Smooth muscle cell (in vitro differentiated cells): ENCODE results near the gene ELOVL3. TPM values are rescaled to one million over a fixed set of nuclear protein-coding genes. Genes with fewer than 3 reads are reported as not detected.

ENCODE experiments used
- DNase-seq: peaks from one replicate; lab custom pipeline; 2025; ENCODE audit not compliant: unreplicated experiment; lab: John Stamatoyannopoulos, UW
- H2AFZ ChIP-seq: fragments of 200-600 bp; sonication (generic); 2 replicates; pipeline ENCODE4 v1.6.0; 2016; ENCODE audit warnings: antibody characterized with exemption, low read depth, mild to moderate bottlenecking
- H3F3A ChIP-seq: fragments of 200-600 bp; sonication (generic); 2 replicates; pipeline ENCODE4 v1.6.0; 2017; ENCODE audit warnings: antibody characterized with exemption, low read depth
- H3K27ac ChIP-seq: fragments of 200-600 bp; sonication (generic); 2 replicates; pipeline ENCODE4 v1.5.1; 2016; ENCODE audit warnings: low read depth, mild to moderate bottlenecking
- H3K27me3 ChIP-seq: fragments of 200-600 bp; sonication (generic); 2 replicates; pipeline ENCODE4 v1.6.1; 2016; ENCODE audit warnings: low read depth, mild to moderate bottlenecking
- H3K36me3 ChIP-seq: fragments of 200-600 bp; sonication (generic); 2 replicates; pipeline ENCODE4 v1.5.1; 2016; ENCODE audit warnings: low read depth
- H3K4me1 ChIP-seq: fragments of 200-600 bp; sonication (generic); 2 replicates; pipeline ENCODE4 v1.5.1; 2016; ENCODE audit warnings: low read depth
- H3K4me2 ChIP-seq: fragments of 200-600 bp; sonication (generic); 2 replicates; pipeline ENCODE4 v1.6.0; 2016; ENCODE audit warnings: mild to moderate bottlenecking
- H3K4me3 ChIP-seq: fragments of 200-600 bp; sonication (generic); 2 replicates; pipeline ENCODE4 v1.5.1; 2016; ENCODE audit warnings: mild to moderate bottlenecking
- H3K79me2 ChIP-seq: fragments of 200-600 bp; sonication (generic); 2 replicates; pipeline ENCODE4 v1.6.0; 2016; ENCODE audit warnings: low read depth, mild to moderate bottlenecking
- H3K9ac ChIP-seq: fragments of 200-600 bp; sonication (generic); 2 replicates; pipeline ENCODE4 v1.6.0; 2016; ENCODE audit warnings: low read depth
- H3K9me3 ChIP-seq: fragments of 200-600 bp; sonication (generic); replicated peaks from 2 replicates; pipeline ENCODE4 v1.5.1; 2016; ENCODE audit warnings: low read depth
- H4K20me1 ChIP-seq: fragments of 200-600 bp; sonication (generic); 2 replicates; pipeline ENCODE4 v1.6.0; 2016; ENCODE audit warnings: low read depth
- CTCF ChIP-seq: fragments of 200-600 bp; sonication (generic); IDR thresholded peaks from 2 replicates; pipeline ENCODE4 v1.5.1; 2017; ENCODE audit warnings: borderline replicate concordance, mild to moderate bottlenecking, antibody characterized with exemption; ENCODE audit not compliant: insufficient read depth, poor library complexity, severe bottlenecking
- WGBS: methylation state at CpG from one replicate; pipeline ENCODE4 v1.1.7; 2016; ENCODE audit warnings: low lambda C conversion rate; 5-methylcytosine and 5-hydroxymethylcytosine counted together
- polyA plus RNA-seq: library from polyadenylated mRNA; unstranded; fragments of >200 nt; fragmentation: Nextera tagmentation; extraction: Ambion mirVana; gene quantifications from 2 replicates; pipeline ENCODE4 v1.2.1, GENCODE V29; 2016
- total RNA-seq: library from RNA; depleted of rRNA; stranded (reverse); fragments of >200 nt; gene quantifications from 2 replicates; pipeline ENCODE4 v1.2.3, GENCODE V29; 2014

Gene ELOVL3
- total RNA-seq (0.63 and 1.5 TPM in 2 replicates), polyA plus RNA-seq (1.1 and 1.2 TPM in 2 replicates)

- Histone ChIP-seq H3K36me3 (no peaks in the 10 kb centered on the region), H2AFZ (peak within 1 kb of the TSS; percentile 90), H3K4me1 (peaks cover 8% of the 10 kb centered on the region), H3K79me2 (no peaks in the 10 kb centered on the region), H3F3A (no peaks in the 10 kb centered on the region), H3K4me2 (peak within 1 kb of the TSS; percentile 85), H4K20me1 (no peaks in the 10 kb centered on the region), H3K4me3 (peak within 1 kb of the TSS; percentile 37), H3K27me3 (peaks cover 19% of the 10 kb centered on the region), H3K9ac (peak within 1 kb of the TSS; percentile 45), H3K27ac (peak within 1 kb of the TSS; percentile 93), H3K9me3 (no peaks in the 10 kb centered on the region)
- no peak for TF ChIP-seq CTCF
- WGBS = 6% methylated on average over 47 of the region's 47 CpGs
- peak; percentile 72 for DNase-seq
Observed at GRCh38 chr10:102225646-102226541, at the start of gene ELOVL3. ELOVL3 (plus strand) TSS chr10:102226299; CDS start chr10:102226549, 250 bp downstream.

- Histone ChIP-seq H3K9me3 (no peaks in the 10 kb centered on the region), H2AFZ (no peak overlapping the region), H3K79me2 (no peaks in the 10 kb centered on the region), H3K4me3 (no peak overlapping the region), H3K36me3 (no peaks in the 10 kb centered on the region), H3K9ac (no peak overlapping the region), H4K20me1 (no peaks in the 10 kb centered on the region), H3K27me3 (no peaks in the 10 kb centered on the region), H3F3A (no peaks in the 10 kb centered on the region), H3K27ac (no peak overlapping the region), H3K4me1 (peaks cover 5% of the 10 kb centered on the region), H3K4me2 (no peak overlapping the region)
- DNase-seq = no peak
- 84% methylated on average over 2 of the region's 2 CpGs for WGBS
- TF ChIP-seq CTCF = no peak
Observed at GRCh38 chr10:102184606-102185005, 41.5 kb upstream of the ELOVL3 start.

GRCh38 chr10:102185272-102185671 is 40.8 kb upstream of the ELOVL3 start:
- no peak overlapping the region for H3K27ac ChIP-seq
- H3K9me3 ChIP-seq = no peaks in the 10 kb centered on the region
- peaks cover 5% of the 10 kb centered on the region for H3K4me1 ChIP-seq
- H3K9ac ChIP-seq = no peak overlapping the region
- no peaks in the 10 kb centered on the region for H4K20me1 ChIP-seq
- no peak overlapping the region for H3K4me2 ChIP-seq
- 82% methylated on average over 2 of the region's 2 CpGs for WGBS
- no peak for TF ChIP-seq CTCF
- H2AFZ ChIP-seq = no peak overlapping the region
- DNase-seq = no peak
- H3K27me3 ChIP-seq = no peaks in the 10 kb centered on the region
- H3K36me3 ChIP-seq = no peaks in the 10 kb centered on the region
- H3K4me3 ChIP-seq = no peak overlapping the region
- H3F3A ChIP-seq = no peaks in the 10 kb centered on the region
- H3K79me2 ChIP-seq = no peaks in the 10 kb centered on the region
